GM13977 (cell line): ENCODE measurements around the gene SLC25A10.

Source experiments
- DNase-seq: peaks from one replicate; pipeline ENCODE4 v3.0.0; 2012; ENCODE audit warnings: low spot score
- in situ Hi-C: fragments of 300-500 bp; cut with MboI; formaldehyde crosslinking; loops from one replicate; pipeline ENCODE4 v1.12.0; 2022; ENCODE audit warnings: low sequenced_read_pairs, low pct_unique_long_range_greater_than_20kb, mixed read lengths, inconsistent platforms; ENCODE audit not compliant: unreplicated experiment
- TF ChIP-seq, protein P1 (sequence below): IDR thresholded peaks from 2 replicates; pipeline ENCODE4 v1.5.1; 2012; ENCODE audit warnings: mild to moderate bottlenecking, control low read depth; ENCODE audit not compliant: insufficient read depth; ENCODE audit errors: extremely low read depth, missing control alignments

The SLC25A10 gene

DNA sequence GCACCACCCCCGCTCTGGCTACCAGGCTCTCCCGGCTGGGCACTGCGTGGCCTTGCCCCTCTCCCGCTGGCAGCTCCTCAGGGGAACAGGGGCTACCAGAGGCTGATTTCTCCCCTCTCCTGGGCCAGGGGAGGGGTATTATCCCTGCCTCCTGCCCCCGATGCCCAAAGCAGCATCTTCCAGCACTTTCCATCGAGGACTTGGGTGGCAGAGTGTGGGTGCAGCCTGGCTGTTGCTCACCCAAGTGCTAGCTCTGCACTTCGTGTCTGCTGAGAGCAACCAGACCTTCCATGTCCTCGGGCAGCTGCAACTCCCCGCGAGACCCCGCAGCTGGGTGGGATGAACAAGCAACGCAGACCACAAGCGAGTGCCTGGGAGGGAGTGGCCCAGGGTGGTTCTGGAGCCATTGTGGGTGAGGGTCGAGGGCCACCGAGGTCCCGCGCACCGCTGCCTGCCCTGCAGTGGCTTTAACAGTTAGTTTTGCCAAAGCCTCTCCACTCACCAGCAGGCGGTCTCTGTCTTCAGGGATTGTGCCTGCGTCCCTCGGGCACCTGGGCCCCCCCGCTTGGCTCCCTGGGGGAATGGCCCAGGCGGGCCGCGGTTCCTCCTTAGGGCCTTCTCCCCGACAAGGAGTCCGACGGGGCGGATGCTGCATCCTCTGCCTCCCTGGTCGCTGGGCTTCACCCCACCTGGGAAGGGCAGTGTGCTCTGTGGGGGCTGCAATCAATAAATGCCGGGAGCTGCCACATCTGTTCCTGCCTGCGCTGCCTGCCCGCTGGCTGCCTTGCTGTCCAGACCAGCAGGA is 8.4 kb downstream of the SLC25A10 start:
- DNase-seq = no peak
- in situ Hi-C loops = no loop called here
- TF ChIP-seq, protein P1, sequence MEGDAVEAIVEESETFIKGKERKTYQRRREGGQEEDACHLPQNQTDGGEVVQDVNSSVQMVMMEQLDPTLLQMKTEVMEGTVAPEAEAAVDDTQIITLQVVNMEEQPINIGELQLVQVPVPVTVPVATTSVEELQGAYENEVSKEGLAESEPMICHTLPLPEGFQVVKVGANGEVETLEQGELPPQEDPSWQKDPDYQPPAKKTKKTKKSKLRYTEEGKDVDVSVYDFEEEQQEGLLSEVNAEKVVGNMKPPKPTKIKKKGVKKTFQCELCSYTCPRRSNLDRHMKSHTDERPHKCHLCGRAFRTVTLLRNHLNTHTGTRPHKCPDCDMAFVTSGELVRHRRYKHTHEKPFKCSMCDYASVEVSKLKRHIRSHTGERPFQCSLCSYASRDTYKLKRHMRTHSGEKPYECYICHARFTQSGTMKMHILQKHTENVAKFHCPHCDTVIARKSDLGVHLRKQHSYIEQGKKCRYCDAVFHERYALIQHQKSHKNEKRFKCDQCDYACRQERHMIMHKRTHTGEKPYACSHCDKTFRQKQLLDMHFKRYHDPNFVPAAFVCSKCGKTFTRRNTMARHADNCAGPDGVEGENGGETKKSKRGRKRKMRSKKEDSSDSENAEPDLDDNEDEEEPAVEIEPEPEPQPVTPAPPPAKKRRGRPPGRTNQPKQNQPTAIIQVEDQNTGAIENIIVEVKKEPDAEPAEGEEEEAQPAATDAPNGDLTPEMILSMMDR = no peak

DNA sequence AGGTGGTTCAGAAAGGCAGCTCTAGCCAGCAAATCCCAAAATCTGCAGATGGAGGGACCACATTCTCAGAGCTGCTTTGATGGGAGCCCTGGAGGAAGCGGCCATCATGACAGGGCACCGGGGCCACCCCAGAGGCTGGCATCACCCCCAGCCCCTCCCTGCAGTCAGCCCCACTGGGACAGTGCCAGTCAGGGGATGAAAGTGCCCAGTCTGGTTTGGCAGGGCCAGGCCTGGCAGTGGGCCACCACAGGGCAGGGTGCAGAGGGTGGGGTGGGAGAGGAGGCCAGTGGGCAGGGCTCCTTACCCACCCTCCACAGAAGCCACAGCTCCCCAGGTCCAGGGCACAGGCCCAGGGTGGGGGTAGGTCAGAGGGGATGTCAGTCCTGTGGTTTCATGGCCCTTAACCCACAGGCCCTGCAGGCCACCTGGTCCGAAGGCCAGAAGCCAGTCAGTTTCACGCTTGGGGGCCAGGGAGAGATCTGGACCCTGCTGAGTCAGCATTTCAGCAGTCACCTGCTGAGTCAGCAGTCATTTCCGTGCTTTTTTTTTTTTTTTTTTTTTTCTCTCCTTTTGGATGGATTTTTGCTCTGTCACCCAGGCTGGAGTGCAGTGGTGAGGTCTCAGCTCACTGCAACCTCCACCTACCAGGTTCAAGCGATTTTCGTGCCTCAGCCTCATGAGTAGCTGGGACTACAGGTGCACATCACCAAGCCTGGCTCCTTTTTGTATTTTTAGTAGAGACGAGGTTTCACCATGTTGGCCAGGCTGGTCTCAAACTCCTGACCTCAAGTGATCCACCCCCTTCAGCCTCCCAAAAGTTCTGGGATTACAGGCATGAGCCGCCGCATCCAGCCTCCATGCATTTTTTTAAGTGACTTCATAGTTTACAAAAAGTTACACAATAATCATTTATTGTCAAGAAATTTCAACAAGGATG is 10.4 kb downstream of the SLC25A10 start:
- TF ChIP-seq, protein P1 = no peak
- no peak for DNase-seq
- in situ Hi-C loops = no loop called here

DNA sequence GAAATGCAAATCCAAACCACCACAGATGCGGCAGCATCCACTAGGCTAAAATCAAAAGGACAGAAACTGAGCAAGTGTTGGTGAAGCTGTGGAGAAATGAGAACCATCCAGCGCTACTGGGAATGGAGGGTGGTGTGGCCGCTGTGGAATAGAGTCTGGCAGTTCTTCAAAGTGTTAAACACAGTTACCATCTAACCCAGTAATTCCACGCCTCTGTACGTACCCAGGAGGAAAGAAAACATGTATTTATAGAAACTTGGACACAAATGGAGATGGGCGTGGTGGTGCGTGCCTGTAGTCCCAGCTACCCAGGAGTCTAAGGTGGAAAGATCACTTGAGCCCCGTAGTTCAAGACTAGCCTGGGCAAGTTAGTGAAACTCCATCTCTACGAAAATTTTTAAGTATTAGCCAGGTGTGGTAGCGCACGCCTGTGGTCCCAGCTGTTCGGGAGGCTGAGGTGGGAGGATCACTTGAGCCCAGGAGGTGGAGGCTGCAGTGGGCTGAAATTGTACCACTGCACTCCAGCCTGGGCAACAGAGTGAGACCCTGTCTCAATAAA is 11.6 kb downstream of the SLC25A10 start:
- DNase-seq = no peak
- TF ChIP-seq, protein P1 = no peak
- in situ Hi-C loops = no loop called here

DNA sequence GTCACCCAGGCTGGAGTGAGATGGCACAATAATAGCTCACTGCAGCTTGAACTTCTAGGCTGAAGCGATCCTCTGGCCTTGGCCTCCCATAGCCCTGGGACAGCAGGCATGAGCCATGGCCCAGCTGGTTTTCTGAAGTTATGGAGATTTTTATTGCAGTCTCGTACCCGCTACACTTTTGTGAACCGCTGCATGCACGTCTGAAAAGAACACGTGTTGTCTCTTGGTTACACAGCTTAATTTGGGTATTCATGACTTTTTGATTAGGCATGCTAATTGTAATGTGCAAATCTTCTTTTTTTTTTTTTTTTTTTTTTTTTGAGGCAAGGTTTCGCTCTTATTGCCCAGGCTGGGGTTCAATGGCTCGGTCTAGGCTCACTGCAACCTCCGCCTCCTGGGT is 13.4 kb downstream of the SLC25A10 start:
- in situ Hi-C loops = no loop called here
- no peak for DNase-seq
- TF ChIP-seq, protein P1 = no peak

DNA sequence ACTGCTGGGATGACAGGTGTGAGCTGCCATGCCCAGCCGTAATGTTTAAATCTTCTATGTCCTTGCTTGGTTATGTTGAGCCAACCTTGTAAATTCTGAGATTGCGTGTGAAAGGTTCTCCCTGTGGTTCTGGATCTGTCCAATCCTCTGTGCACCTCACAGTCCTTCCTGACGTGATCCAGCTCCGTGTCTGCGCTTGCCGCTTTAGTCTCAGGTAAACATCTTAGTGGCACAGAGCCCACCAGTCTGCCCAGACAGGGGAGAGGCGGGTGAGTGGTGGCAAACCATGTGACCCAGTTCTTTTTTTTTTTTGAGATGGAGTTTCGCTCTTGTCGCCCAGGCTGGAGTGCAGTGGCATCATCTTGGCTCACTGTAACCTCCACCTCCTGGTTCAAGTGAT is 13.9 kb downstream of the SLC25A10 start:
- in situ Hi-C loops = no loop called here
- DNase-seq = no peak
- TF ChIP-seq, protein P1 = no peak

DNA sequence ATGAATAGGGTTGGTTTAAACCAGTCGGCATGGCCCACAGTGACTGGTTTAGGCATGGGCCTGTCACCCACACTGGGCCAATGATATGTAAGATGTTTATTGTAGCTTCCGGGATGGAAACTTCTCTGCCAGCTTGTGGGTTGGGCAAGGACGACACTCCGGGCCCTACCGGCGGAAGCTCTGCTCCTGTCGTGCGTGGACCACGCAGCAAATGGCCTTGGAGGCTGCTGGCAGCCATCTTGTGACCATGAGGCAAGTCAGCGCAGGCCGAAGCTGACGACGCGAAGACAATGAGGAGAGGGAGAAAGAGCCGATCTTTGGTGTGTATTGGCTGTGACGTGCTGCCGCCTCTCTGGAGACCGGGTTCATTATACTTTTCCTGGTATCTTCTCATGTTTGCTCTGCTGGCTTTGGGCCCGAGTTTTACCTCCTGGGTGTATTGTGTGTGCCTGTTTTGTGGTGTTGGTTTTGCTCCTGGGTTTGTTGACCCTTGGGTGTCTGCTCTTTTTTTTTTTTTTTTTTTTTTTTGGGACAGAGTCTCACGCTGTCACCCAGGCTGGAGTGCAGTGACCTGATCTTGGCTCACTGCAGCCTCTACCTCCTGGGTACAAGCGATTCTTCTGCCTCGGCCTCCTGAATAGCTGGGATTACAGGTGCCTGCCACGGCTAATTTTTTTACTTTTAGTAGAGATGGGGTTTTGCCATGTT is 15.4 kb downstream of the SLC25A10 start:
- TF ChIP-seq, protein P1 = no peak
- DNase-seq = no peak
- in situ Hi-C loops = no loop called here
